Measurements from ENCODE around the gene DNAJC24.

DNAJC24 gene

GRCh38 chr11:31450841-31451240 lies 81.2 kb downstream of the DNAJC24 start:
- no peak for DNase-seq (ENCODE audit: low spot score)
- no peak for TF ChIP-seq CTCF (IDR thresholded peaks at IDR 0.05; ENCODE audit: borderline replicate concordance, control extremely low read depth, extremely low read depth, insufficient read depth, missing control alignments)
- in situ Hi-C loops (cut with MboI; ENCODE audit: low sequenced_read_pairs, unreplicated experiment), result no loop called here

GRCh38 chr11:31455177-31455576 lies 85.5 kb downstream of the DNAJC24 start:
- DNase-seq (ENCODE audit: low spot score), result no peak
- TF ChIP-seq CTCF (IDR thresholded peaks at IDR 0.05; ENCODE audit: borderline replicate concordance, control extremely low read depth, extremely low read depth, insufficient read depth, missing control alignments), result no peak
- in situ Hi-C loops (cut with MboI; ENCODE audit: low sequenced_read_pairs, unreplicated experiment), result no loop called here

GRCh38 chr11:31464436-31464835 lies 94.8 kb downstream of the DNAJC24 start:
- no peak for DNase-seq (ENCODE audit: low spot score)
- no peak for TF ChIP-seq CTCF (IDR thresholded peaks at IDR 0.05; ENCODE audit: borderline replicate concordance, control extremely low read depth, extremely low read depth, insufficient read depth, missing control alignments)
- in situ Hi-C loops (cut with MboI; ENCODE audit: low sequenced_read_pairs, unreplicated experiment), result no loop called here

- DNase-seq (ENCODE audit: low spot score), result no peak
- in situ Hi-C loops (cut with MboI; ENCODE audit: low sequenced_read_pairs, unreplicated experiment), result no loop called here
- no peak for TF ChIP-seq CTCF (IDR thresholded peaks at IDR 0.05; ENCODE audit: borderline replicate concordance, control extremely low read depth, extremely low read depth, insufficient read depth, missing control alignments)
These were observed 104.4 kb downstream of the DNAJC24 start for GRCh38 chr11:31474083-31474482.

GRCh38 chr11:31477528-31478222 lies 108.0 kb downstream of the DNAJC24 start:
- no peak for TF ChIP-seq CTCF (IDR thresholded peaks at IDR 0.05; ENCODE audit: borderline replicate concordance, control extremely low read depth, extremely low read depth, insufficient read depth, missing control alignments)
- in situ Hi-C loops (cut with MboI; ENCODE audit: low sequenced_read_pairs, unreplicated experiment), result loop anchor here (25.0 kb wide), 1 partner anchor 485 kb away; no protein-coding TSS in a partner anchor
- no peak for DNase-seq (ENCODE audit: low spot score)

GRCh38 chr11:31478223-31478590 lies 108.5 kb downstream of the DNAJC24 start:
- in situ Hi-C loops (cut with MboI; ENCODE audit: low sequenced_read_pairs, unreplicated experiment), result loop anchor here (25.0 kb wide), 1 partner anchor 484 kb away; no protein-coding TSS in a partner anchor
- TF ChIP-seq CTCF (IDR thresholded peaks at IDR 0.05; ENCODE audit: borderline replicate concordance, control extremely low read depth, extremely low read depth, insufficient read depth, missing control alignments), result no peak
- no peak for DNase-seq (ENCODE audit: low spot score)

Data from GM13976 (cell line).